ENCODE measurements around the gene ALDH1L1. TPM values are rescaled to one million over a fixed set of nuclear protein-coding genes. Genes with fewer than 3 reads are reported as not detected.

Gene ALDH1L1
- polyA plus RNA-seq, 5 donors = 0.26 to 1.1 (median 0.40) TPM

DNA sequence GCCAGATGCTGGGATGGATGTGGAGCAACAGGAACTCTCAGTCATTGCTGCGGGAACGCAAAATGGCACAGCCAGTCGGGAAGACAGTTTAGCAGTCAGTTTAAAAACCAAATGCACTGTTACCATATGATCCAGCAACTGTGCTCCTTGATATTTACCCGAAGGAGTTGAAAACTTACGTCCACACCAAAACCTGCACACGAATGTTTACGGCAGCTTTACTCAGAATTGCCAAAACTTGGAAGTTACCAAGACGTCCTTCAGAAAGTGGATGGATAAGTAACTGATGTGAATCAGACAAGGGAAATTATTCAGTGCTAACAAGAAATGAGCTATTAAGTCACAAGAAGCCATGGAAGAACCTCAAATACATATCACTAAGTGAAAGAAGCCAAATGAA lies 60.4 kb downstream of the ALDH1L1 start:
- no peak for DNase-seq

DNA sequence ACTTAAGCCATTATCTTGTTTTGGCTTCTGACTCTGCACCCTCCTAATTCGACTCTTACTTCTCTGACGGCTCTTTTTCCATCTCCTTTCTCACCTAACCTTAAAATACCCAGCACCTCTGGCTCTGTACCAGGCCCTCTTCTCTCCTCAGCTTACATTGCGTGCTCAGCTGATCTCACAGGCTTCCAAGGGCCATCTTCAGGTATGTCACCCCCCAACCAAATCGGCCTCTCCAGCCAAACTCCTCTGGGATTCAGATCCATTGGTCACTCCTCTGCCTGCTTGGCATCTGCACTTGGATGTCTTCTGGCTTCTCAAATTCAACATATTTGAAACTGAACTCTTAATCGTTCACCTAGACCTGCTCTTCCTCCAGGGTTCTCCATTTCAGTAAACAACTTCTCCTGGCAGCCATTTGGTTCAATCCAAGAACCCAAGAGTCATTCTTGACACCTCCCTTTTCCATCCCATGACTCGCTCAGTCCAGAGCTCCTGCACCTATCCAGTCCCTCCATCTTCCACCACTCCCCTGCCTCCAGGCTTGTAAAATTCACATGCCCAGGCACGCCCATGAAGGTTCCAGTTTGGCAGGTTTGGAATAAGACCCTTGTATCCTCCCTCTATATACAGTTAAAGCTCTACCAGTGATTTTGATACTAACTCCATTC lies 61.2 kb downstream of the ALDH1L1 start:
- no peak for DNase-seq

GRCh38 chr3:126118591-126118990 lies 61.8 kb downstream of the ALDH1L1 start:
- DNase-seq = no peak

DNA sequence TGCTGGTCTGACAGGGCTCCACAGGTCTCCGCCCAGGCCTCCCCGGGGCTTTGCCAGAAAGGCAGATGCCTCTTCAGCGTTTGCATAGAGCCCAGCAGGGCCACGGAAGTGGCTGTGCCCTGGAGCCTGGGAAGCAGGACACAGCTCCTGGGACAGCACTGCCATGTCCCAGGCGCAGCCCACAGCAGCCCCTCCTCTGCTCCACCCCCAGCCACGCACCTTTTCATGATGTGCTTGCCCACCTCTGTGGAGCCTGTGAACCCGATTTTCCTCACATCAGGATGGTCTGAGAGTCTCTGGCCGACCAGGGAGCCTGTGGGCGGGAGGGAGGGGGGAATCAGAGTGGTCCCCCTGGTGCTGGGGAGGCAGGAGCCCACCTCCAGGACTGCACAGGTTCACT lies 62.6 kb downstream of the ALDH1L1 start:
- DNase-seq = no peak

DNA sequence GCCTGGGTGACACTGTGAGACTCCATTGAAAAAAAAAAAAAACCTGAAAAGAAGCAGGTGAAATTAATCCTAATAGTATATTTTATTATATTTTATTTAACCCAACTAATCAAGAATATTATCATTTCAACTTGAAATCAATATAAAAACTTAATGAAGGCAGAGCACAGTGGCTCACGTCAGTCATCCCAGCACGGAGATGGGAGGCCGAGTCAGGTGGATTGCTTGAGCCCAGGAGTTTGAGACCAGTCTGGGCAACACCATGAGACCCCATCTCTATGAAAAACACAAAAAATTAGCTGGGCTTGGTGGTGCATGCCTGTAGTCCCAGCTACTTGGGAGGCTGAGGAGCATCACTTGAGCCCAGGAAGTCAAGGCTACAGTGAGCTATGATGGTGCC lies 63.2 kb downstream of the ALDH1L1 start:
- no peak for DNase-seq

DNA sequence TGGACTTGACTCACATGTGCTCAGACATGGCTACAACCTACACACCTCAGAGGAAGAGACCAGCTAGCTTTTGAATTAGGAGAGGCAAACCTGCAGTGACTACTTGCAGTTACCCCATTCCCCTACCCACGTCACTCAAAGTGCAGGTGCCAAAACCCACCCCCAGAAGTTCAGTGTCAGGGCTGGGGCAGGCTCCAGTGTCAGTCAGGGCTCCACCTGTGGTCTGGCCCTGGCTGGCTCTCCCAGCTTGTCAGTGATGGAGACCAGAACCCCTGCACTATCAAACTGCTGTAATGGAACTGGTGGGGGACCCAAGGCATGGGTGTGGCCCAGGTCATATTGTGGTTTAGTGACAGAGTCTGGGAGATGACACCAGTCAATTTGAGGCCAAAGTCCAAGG lies 63.9 kb downstream of the ALDH1L1 start:
- no peak for DNase-seq

DNA sequence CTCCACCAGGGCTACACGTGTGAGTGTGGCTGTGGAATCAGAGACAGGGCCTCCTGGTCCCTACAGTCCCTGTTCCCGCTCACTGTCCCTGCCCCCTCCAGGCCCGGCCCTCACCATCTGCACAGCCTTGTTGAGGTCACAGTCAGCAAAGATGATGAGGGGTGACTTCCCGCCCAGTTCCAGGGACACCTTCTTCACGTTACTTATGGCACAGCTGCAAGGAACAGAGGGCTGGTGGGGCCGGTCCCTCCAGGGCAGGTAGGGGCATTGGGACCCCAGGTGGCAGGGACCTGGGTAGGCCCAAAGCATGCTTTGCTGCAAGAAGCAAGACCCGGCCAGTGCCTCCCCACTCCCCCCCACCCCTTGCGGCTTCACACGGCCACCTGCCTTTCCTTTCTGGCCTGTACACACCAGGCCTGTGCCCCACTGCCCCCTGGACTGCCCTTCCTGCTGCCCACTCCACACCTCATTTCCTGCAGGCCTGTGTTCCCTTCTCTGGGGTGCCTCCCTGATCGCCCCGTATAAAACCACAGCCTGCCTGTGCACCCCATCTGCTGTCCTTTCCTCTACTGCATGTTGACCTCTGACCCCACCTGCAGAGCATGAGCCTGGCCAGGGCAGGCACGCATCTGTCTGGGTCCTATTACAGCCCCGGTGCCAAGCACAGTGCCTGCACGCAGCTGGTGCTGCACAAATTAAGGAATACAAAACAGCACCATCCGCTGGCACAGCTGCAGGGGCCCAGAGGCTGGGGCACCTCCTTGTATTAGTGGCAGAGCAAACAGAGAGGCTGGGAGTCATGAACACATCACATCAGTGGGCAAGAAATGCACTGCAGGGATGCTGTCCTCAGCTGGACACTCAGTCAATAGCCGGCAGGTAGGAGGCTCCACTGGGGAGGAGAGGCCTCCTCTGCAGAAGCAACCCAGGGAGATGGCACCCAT lies 65.7 kb downstream of the ALDH1L1 start:
- no peak for DNase-seq

- DNase-seq = no peak
These were observed 66.5 kb downstream of the ALDH1L1 start for GRCh38 chr3:126113733-126114442.

DNA sequence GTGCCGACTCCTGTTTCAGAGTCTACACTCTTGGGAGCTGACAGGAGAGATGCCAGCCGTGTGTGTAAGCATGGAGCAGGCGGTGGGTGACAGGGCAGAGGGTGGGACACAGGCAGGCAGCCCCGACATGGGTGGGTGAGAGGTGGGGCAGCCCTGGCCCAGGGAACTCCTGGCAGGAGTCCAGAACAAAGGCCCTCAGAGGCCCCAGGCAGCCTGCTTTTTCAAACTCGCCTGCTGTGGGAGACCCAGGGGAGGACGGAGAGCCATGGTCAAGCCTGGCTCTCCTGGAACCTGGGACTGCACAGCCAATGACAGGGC lies 67.2 kb downstream of the ALDH1L1 start:
- no peak for DNase-seq

GRCh38 chr3:126112531-126113237 lies 67.7 kb downstream of the ALDH1L1 start:
- DNase-seq = no peak

GRCh38 chr3:126111566-126112475 lies 68.6 kb downstream of the ALDH1L1 start:
- no peak for DNase-seq

GRCh38 chr3:126111126-126111551 lies 69.2 kb downstream of the ALDH1L1 start:
- DNase-seq = no peak

DNA sequence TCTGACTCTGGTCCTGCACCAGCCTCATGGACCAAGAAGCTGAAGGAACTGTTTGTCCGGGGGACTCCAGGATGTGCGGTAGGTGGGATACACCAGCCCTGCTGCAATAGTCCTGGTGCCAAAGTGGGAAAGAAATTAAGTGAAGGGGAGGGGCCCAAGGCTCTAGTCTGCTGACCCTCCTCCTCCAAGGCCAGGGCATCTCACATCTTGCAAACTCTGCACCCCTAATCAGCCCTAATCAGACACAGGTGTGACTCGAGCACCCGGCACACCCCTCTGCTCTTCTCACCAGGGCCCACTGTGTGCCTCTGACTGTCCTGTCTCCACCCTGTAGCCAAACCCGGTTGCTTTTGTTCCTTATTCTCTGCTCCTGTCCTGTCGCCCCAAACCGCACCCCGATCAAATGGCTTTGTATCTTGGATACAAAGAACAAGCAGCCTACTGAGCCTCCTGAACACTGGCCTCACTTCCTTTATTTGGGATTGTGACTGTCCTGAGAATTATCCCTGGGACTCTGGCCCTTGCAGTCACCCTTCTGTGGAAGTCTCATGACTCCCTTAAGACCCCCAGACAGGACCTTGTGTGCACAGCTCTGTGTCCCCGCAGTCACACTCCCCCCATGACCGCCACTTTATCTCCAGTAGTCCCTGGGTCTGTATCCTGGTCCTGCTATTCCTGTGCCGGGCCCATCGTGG lies 69.8 kb downstream of the ALDH1L1 start:
- DNase-seq = no peak

GRCh38 chr3:126109880-126110235 lies 70.5 kb downstream of the ALDH1L1 start:
- DNase-seq = no peak

- no peak for DNase-seq
These were observed 71.1 kb downstream of the ALDH1L1 start for GRCh38 chr3:126109146-126109879.

- no peak for DNase-seq
These were observed 71.7 kb downstream of the ALDH1L1 start for GRCh38 chr3:126108676-126109050.

DNA sequence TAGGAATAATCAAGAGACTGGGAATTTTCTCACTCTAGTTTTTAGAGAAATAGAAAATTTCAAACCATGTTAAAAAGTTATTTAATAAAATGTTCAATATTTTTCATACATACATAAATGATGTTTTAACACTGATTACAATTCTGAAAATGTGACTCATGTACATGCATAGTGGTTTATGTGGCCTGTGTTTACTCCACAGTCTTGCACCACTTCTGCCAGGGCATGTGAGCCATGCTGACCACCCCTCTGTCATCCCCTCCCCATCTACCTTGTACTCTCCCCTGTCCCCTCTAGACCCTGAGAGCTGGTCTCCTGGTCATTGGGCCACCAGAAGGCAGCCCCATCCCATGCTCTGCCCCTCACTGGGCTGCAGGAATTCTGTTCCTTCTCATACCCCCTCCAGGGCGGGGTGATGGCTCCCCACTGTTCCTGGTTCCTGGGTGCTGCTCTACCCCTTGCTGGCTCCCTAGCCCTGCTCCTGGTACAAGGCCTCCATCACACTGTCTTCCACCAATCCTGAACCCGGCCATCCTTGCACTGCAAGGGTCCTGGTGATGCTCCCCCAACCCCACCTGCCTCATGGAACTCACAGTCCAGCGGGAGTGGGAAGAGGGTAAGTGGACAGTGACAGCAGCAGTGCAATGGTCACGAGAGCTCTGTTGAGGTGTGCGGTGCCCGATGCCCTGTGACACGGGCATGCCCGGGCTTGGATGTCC lies 72.3 kb downstream of the ALDH1L1 start:
- DNase-seq = no peak

DNA sequence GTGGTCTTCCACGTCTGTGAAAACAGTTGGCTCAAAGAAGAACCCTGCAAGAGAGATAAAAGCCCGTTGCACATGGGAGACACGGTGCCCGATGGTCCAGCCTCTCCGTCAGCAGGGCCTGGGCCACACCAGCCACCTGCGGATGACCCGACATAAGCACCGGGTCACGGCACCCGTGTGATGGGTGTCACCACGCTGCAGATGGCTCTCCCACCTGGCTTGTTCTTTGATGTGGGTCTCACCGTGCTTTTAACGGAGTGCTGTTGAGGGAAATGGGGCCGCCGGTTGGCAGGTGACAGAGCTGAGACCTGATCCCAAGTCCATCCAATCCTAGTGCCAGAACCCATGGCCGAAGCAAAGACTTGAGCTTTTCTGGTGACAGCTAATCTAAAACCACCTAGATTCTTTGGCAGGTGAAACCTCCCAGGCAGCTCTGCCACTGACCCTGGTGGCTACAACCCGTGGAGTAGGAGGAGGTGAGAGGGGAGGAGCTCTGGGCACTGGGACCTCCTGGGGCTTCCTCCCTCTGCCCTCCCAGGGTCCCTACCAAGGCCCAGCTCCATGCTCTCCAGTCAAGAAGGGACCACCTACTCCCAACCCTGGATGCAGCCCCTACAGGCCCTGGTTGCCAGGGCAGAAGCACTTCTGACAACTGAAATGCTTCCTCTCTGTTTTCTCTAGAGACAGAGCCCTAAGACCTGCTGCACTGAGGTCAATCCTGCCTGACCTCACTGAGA lies 73.0 kb downstream of the ALDH1L1 start:
- no peak for DNase-seq
